ENCODE data around the gene ENTPD2. TPM values are rescaled to one million over a fixed set of nuclear protein-coding genes. Genes with fewer than 3 reads are reported as not detected.

Gene ENTPD2
- total and polyA plus RNA-seq, 2 of the 4 experiments (the other 2 are of a cell fraction), result not detected

DNA sequence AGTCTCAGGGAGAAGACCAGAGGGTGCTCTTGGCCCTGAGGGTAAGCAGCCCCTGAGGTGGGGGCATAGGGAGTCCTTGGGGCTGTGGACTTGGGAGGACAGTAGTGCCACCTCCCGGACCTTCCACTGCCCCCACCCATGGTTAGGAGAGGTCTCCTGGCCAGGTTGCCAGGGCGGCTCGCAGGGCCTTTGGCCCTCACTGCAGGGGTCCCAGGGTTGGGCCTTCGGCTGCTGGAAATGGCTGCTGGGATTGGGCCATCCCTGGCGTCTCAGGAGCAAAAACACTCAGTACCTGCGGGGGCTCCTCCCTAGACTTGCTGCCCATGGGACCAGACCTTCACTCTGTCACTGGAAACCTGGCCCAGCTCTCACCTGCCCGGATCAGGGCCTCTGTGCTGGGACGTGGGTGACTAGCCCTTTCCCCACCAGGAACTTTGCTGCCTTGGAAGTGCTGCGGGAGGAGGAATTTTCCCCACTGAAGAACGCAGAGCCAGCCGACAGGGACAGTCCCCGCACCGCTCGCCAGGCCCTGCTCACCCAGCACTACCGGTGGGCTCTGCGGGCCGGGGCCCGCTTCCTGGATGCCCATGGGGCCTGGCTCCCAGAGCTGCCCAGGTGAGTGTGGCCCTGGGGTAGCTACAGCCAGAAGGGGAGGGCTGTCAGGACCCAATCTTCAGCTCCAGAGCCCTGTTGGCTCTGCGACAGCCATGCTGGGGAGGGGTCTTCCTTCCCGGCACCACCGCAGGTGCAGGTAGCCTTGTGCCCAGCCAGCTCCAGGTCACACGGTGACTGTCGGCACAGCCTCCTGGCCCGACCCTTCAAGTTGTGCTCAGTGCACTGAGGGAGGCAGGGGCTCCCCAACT is 26.6 kb upstream of the ENTPD2 start:
- intact Hi-C loops (cut with micrococcal nuclease), result no loop called here
- no peak for DNase-seq
- peaks cover 12% of the 10 kb centered on the region for H3K4me1 ChIP-seq (ENCODE audit: control insufficient read depth, insufficient read depth, low read length)
- ChIA-PET CTCF (no interaction called here), POLR2A (ENCODE audit: unreplicated experiment) (no interaction called here)
- H3K36me3 ChIP-seq (ENCODE audit: control insufficient read depth, insufficient read depth, low read length), result peaks cover 24% of the 10 kb centered on the region; the same call in 1 of the 2 replicates
- H3K56ac ChIP-seq (ENCODE audit: extremely low read depth, insufficient read depth, low read length), result no peak overlapping the region
- no peak overlapping the region for H3K9ac ChIP-seq (ENCODE audit: low read depth, low read length)
- no peak overlapping the region for H3K27ac ChIP-seq (ENCODE audit: insufficient read depth, low read length)
- H3K9me1 ChIP-seq (ENCODE audit: insufficient read depth, low read length), result peaks cover 6% of the 10 kb centered on the region
- in situ Hi-C loops (cut with MboI; ENCODE audit: low sequenced_read_pairs), result no loop called here
- H3K14ac ChIP-seq (replicated peaks; ENCODE audit: low read depth, low read length), result no peak overlapping the region
- no peak overlapping the region for H2BK120ac ChIP-seq (ENCODE audit: low read depth, low read length)
- peaks cover 10 to 47% of the 10 kb centered on the region in 2 experiments for H3K79me1 ChIP-seq (ENCODE audit: low read depth in 1 of 2, low read length in 2 of 2)
- H3K23ac ChIP-seq (ENCODE audit: low read depth, low read length), result no peak overlapping the region
- 91% methylated on average over 9 of the region's 24 CpGs; no CpG with 5 or more reads in 1 of the 2 experiments for WGBS, 2 experiments (ENCODE audit: extremely low coverage in 2 of 2, insufficient read length in 1 of 2)
- no peak overlapping the region for H4K5ac ChIP-seq (ENCODE audit: low read depth, low read length)
- no peaks in the 10 kb centered on the region for H3K27me3 ChIP-seq (ENCODE audit: control insufficient read depth, insufficient read depth, low read length)
- peak overlapping the region; percentile 55 for H2AK9ac ChIP-seq (replicated peaks; ENCODE audit: low read depth, low read length, poor library complexity)
- no peak overlapping the region for H3K4ac ChIP-seq (ENCODE audit: low read depth, low read length)
- H2BK20ac ChIP-seq (ENCODE audit: low read depth, low read length), result no peak overlapping the region
- no TSS peak for BruUV-seq (replicated peaks)
- no peak for ATAC-seq (ENCODE audit: low read depth)
- H4K8ac ChIP-seq (ENCODE audit: low read depth in 2 of 2, low read length in 2 of 2), result no peak overlapping the region
- H3K4me2 ChIP-seq (ENCODE audit: low read depth, low read length), result no peak overlapping the region
- dilution Hi-C loops (cut with HindIII; ENCODE audit: low sequenced_read_pairs, unreplicated experiment), result no loop called here
- no peak for TF ChIP-seq CHD1 (IDR thresholded peaks at IDR 0.05; ENCODE audit: low read depth, low read length)
- no peak for TF ChIP-seq SMC3 (IDR thresholded peaks at IDR 0.05; ENCODE audit: low read depth, low read length)
- no peak for TF ChIP-seq BHLHE40 (IDR thresholded peaks at IDR 0.05; ENCODE audit: low read depth, low read length)
- TF ChIP-seq RCOR1 (IDR thresholded peaks at IDR 0.05; ENCODE audit: insufficient replicate concordance, low read length), result no peak
- TF ChIP-seq CEBPB (IDR thresholded peaks at IDR 0.05; ENCODE audit: low read depth, low read length), result no peak
- TF ChIP-seq POLR2A (IDR thresholded peaks at IDR 0.05; ENCODE audit: low read depth, low read length), result no peak
- no peak for TF ChIP-seq MAFK (IDR thresholded peaks at IDR 0.05; ENCODE audit: low read depth, low read length)
- TF ChIP-seq, protein P1, sequence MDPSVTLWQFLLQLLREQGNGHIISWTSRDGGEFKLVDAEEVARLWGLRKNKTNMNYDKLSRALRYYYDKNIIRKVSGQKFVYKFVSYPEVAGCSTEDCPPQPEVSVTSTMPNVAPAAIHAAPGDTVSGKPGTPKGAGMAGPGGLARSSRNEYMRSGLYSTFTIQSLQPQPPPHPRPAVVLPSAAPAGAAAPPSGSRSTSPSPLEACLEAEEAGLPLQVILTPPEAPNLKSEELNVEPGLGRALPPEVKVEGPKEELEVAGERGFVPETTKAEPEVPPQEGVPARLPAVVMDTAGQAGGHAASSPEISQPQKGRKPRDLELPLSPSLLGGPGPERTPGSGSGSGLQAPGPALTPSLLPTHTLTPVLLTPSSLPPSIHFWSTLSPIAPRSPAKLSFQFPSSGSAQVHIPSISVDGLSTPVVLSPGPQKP (IDR thresholded peaks at IDR 0.05; ENCODE audit: borderline replicate concordance, low read depth, low read length), result no peak
- TF ChIP-seq, protein P2, sequence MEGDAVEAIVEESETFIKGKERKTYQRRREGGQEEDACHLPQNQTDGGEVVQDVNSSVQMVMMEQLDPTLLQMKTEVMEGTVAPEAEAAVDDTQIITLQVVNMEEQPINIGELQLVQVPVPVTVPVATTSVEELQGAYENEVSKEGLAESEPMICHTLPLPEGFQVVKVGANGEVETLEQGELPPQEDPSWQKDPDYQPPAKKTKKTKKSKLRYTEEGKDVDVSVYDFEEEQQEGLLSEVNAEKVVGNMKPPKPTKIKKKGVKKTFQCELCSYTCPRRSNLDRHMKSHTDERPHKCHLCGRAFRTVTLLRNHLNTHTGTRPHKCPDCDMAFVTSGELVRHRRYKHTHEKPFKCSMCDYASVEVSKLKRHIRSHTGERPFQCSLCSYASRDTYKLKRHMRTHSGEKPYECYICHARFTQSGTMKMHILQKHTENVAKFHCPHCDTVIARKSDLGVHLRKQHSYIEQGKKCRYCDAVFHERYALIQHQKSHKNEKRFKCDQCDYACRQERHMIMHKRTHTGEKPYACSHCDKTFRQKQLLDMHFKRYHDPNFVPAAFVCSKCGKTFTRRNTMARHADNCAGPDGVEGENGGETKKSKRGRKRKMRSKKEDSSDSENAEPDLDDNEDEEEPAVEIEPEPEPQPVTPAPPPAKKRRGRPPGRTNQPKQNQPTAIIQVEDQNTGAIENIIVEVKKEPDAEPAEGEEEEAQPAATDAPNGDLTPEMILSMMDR (conservative IDR thresholded peaks at IDR 0.05; ENCODE audit: low read depth, low read length), result no peak
- no peak for TF ChIP-seq NFE2L2 (IDR thresholded peaks at IDR 0.05; ENCODE audit: low read depth, low read length)
- TF ChIP-seq MAZ (IDR thresholded peaks at IDR 0.05; ENCODE audit: borderline replicate concordance, low read depth, low read length), result no peak
- TF ChIP-seq, protein P3, sequence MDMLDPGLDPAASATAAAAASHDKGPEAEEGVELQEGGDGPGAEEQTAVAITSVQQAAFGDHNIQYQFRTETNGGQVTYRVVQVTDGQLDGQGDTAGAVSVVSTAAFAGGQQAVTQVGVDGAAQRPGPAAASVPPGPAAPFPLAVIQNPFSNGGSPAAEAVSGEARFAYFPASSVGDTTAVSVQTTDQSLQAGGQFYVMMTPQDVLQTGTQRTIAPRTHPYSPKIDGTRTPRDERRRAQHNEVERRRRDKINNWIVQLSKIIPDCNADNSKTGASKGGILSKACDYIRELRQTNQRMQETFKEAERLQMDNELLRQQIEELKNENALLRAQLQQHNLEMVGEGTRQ (IDR thresholded peaks at IDR 0.05; ENCODE audit: low read depth, low read length), result no peak
- TF ChIP-seq FOS (IDR thresholded peaks at IDR 0.05; ENCODE audit: low read depth, low read length), result no peak
- no peaks in the 10 kb centered on the region for H3K9me3 ChIP-seq (ENCODE audit: control insufficient read depth, insufficient read depth, low read length)
- no peak overlapping the region for H2AFZ ChIP-seq (replicated peaks; ENCODE audit: low read length, poor library complexity)
- H2AK5ac ChIP-seq (ENCODE audit: low read depth, low read length), result no peak overlapping the region
- H3K4me3 ChIP-seq (ENCODE audit: insufficient read depth, low read depth, low read length), result no peak overlapping the region
- H4K20me1 ChIP-seq (ENCODE audit: insufficient read depth, low read length), result peaks cover 10% of the 10 kb centered on the region
- H3K18ac ChIP-seq (ENCODE audit: low read depth, low read length), result no peak overlapping the region
- no peak overlapping the region for H4K91ac ChIP-seq (ENCODE audit: insufficient read depth, low read depth, low read length)
- no peak overlapping the region for H2BK15ac ChIP-seq (ENCODE audit: low read depth, low read length)
- no peak overlapping the region for H2BK5ac ChIP-seq (ENCODE audit: low read depth, low read length, poor library complexity, severe bottlenecking)

Data from IMR-90 (cell line).